Ascending aorta (tissue), 2 donors: Measurements from ENCODE around the gene ARID3A. TPM values are rescaled to one million over a fixed set of nuclear protein-coding genes. Genes with fewer than 3 reads are reported as not detected.
"Not testable (repeated sequence)": the region's sequence is repeated elsewhere in the genome, so short reads cannot be mapped to it uniquely, and the experiment has no call there.

Experiments used
- DNase-seq, 2 donors: peaks; one replicate each; pipeline ENCODE4 v3.0.0-alpha.2; 2019; ENCODE audit warnings: low spot score in 2 of 2
- H3K27ac ChIP-seq, 2 donors: fragments of 200-600 bp; sonication (generic); one replicate each; pipeline ENCODE4 v1.5.1; 2016 to 2017; ENCODE audit warnings: mild to moderate bottlenecking in 1 of 2
- H3K27me3 ChIP-seq: fragments of 200-600 bp; sonication (generic); one replicate; pipeline ENCODE4 v1.5.1; 2017
- H3K36me3 ChIP-seq, 2 donors: fragments of 200-600 bp; sonication (generic); one replicate each; pipeline ENCODE4 v1.5.1; 2016
- H3K4me1 ChIP-seq, 2 donors: fragments of 200-600 bp; sonication (generic); one replicate each; pipeline ENCODE4 v1.5.1; 2016 to 2017; ENCODE audit warnings: mild to moderate bottlenecking in 1 of 2
- H3K4me3 ChIP-seq, 2 donors: fragments of 200-600 bp; sonication (generic); one replicate each; pipeline ENCODE4 v1.5.1; 2016 to 2017; ENCODE audit warnings: mild to moderate bottlenecking in 1 of 2
- H3K9me3 ChIP-seq, 2 donors: fragments of 200-600 bp; sonication (generic); one replicate each; pipeline ENCODE4 v1.5.1; 2016
- intact Hi-C: fragments of 100-400 bp; cut with DNase I; formaldehyde crosslinking; loops from one replicate; pipeline ENCODE4 v1.15.1; 2023
- total RNA-seq: library from RNA; depleted of rRNA; stranded (reverse); fragments of >200 nt; gene quantifications from one replicate; pipeline ENCODE4 v1.1.0, GENCODE V29; 2016
- TF ChIP-seq, protein P1 (sequence below), 3 experiments: fragments of 200-600 bp in 2 of 3; fragments of 450-650 bp in 1 of 3; sonication (generic) in 2 of 3; IDR thresholded peaks; one replicate each; pipeline ENCODE4 v1.5.1; 2016 to 2019; ENCODE audit warnings: antibody characterized with exemption in 3 of 3, mild to moderate bottlenecking in 1 of 3, moderate library complexity in 1 of 3

The ARID3A gene, protein sequence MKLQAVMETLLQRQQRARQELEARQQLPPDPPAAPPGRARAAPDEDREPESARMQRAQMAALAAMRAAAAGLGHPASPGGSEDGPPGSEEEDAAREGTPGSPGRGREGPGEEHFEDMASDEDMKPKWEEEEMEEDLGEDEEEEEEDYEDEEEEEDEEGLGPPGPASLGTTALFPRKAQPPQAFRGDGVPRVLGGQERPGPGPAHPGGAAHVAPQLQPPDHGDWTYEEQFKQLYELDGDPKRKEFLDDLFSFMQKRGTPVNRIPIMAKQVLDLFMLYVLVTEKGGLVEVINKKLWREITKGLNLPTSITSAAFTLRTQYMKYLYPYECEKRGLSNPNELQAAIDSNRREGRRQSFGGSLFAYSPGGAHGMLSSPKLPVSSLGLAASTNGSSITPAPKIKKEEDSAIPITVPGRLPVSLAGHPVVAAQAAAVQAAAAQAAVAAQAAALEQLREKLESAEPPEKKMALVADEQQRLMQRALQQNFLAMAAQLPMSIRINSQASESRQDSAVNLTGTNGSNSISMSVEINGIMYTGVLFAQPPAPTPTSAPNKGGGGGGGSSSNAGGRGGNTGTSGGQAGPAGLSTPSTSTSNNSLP
- 55.3 TPM for total RNA-seq

DNA sequence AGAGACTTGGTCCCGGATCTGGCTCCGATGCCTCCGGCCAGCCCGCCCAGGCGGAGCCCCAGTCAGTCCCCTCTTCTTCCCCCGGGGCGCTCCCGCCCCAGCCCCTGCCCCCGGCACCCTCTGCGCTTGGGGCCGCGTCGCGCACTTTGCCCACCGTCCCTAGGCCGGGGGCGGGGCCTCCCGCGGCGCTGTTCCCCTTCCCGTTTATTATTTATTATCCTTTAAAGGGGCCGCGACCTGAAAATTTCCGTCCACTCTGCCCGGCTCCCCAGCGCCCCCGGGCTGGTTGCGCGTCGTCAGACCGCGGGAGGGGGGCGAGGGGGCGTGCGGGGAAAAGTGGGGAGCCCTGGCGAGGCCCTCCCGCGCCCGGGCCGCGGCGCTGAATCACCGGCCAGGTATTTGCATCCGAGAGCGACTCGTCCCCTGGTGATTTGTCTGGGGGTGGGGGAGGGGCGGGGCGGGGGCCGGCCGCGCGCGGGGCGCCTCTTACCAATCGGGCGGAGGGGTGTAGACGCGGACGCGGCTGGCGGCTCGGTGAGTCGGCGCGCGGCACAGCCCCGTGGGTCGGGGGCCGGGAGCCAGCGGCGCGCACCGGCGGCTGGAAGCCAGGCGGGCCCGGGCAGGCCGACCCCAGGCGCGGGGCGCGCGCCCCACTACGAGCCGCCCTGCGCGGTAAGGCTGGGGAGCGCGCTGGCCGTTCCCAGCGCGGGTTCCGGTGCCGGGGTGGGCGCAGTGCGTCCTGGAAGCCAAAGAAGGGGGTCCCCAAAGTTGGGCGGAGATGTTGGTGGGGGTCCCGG lies at the start of gene ARID3A:
Gene ARID3A, plus strand, starts transcription at position 510 of the 797 bp plus-strand sequence. CDS start 3,494 bp downstream, outside the sequence.
- intact Hi-C loops, result loop anchor here (10.0 kb wide), 2 partner anchors 289 to 319 kb away; partner anchors contain the start of genes ATP5F1D and MIDN
- H3K36me3 ChIP-seq, result no peaks in the 10 kb centered on the region
- H3K9me3 ChIP-seq, result no peaks in the 10 kb centered on the region
- peak in 1 of 2 donors; percentile 88 for DNase-seq
- peak within 1 kb of the TSS; percentile 95 to 98 for H3K4me3 ChIP-seq
- peaks cover 5 to 16% of the 10 kb centered on the region in 2 donors for H3K4me1 ChIP-seq
- peak within 1 kb of the TSS; percentile 59 to 71 for H3K27ac ChIP-seq
- H3K27me3 ChIP-seq, result no peaks in the 10 kb centered on the region
- TF ChIP-seq, protein P1, sequence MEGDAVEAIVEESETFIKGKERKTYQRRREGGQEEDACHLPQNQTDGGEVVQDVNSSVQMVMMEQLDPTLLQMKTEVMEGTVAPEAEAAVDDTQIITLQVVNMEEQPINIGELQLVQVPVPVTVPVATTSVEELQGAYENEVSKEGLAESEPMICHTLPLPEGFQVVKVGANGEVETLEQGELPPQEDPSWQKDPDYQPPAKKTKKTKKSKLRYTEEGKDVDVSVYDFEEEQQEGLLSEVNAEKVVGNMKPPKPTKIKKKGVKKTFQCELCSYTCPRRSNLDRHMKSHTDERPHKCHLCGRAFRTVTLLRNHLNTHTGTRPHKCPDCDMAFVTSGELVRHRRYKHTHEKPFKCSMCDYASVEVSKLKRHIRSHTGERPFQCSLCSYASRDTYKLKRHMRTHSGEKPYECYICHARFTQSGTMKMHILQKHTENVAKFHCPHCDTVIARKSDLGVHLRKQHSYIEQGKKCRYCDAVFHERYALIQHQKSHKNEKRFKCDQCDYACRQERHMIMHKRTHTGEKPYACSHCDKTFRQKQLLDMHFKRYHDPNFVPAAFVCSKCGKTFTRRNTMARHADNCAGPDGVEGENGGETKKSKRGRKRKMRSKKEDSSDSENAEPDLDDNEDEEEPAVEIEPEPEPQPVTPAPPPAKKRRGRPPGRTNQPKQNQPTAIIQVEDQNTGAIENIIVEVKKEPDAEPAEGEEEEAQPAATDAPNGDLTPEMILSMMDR (IDR thresholded peaks at IDR 0.05), result no peak

DNA sequence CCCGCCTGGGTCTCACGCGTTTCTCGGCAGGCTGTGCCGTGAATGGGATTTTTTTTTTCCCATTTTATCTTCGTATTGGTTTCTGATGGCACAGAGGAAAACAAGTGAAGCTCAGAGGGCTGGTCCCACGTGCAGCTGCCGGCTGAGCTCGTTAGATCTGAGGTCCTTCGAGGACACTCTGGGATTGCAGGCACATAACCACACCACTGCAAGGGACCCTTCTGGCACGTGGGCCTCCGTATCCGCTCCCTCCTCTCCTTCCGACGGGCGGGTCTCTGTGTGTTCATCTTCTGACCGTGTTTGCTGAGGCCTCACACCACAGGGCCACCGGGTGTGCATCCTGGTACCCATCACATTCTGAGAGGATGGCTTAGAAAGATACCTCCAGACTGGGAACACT lies 49.7 kb upstream of the ARID3A start:
- H3K27me3 ChIP-seq, result no peaks in the 10 kb centered on the region
- intact Hi-C loops, result no loop called here
- peaks cover 70 to 77% of the 10 kb centered on the region in 2 donors for H3K36me3 ChIP-seq
- no peak overlapping the region for H3K4me3 ChIP-seq
- TF ChIP-seq, protein P1 (IDR thresholded peaks at IDR 0.05), result no peak
- no peak overlapping the region for H3K27ac ChIP-seq
- DNase-seq, result no peak
- H3K4me1 ChIP-seq, result no peaks in the 10 kb centered on the region
- no peaks in the 10 kb centered on the region for H3K9me3 ChIP-seq

DNA sequence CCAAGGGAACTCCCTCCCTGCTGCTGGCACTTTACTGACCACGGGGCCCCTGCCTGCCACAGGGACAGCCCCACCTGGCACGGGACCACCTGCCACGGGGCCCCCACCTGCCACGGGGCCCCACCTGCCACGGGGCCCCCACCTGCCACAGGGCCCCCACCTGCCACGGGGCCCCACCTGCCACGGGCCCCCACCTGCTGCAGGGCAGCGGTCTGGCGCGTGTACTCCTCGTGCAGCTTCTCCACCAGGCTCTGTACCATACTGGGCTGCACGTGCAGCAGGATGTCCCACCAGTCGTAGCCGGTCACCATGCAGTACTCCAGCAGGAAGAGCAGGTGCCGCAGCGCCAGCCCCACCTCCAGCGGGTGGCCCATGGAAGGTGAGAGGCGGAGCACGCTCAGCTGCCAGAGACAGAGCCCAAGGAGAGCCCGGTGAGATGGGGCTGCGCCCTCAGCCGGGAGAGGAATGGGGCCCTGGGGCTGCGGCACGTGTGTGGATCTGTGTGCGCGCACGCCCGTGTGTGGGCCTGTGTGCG lies 49.0 kb upstream of the ARID3A start:
- Histone ChIP-seq H3K4me3 (no peak overlapping the region), H3K36me3 (peaks cover 70 to 81% of the 10 kb centered on the region in 2 donors), H3K9me3 (no peaks in the 10 kb centered on the region), H3K27me3 (no peaks in the 10 kb centered on the region), H3K27ac (no peak overlapping the region), H3K4me1 (no peaks in the 10 kb centered on the region)
- no peak for DNase-seq
- TF ChIP-seq, protein P1 (IDR thresholded peaks at IDR 0.05), result no peak
- intact Hi-C loops, result no loop called here

DNA sequence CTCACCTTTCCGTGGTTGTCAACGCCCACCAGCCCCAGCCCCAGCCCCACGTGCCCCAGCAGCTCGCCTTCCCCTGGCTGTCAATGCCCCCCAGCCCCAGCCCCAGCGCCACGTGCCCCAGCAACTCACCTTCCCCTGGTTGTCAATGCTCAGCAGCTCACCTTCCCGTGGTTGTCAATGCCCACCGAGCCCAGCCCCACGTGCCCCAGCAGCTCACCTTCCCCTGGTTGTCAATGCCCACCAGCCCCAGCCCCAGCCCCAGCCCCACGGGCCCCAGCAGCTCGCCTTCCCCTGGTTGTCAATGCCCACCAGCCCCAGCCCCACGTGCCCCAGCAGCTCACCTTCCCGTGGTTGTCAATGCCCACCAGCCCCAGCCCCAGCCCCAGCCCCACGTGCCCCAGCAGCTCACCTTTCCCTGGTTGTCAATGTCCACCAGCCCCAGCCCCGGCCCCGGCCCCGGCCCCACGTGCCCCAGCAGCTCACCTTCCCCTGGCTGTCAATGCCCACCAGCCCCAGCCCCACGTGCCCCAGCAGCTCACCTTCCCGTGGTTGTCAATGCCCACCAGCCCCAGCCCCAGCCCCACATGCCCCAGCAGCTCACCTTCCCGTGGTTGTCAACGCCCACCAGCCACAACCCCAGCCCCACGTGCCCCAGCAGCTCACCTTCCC lies 47.7 kb upstream of the ARID3A start:
- DNase-seq, H3K4me3 ChIP-seq, intact Hi-C loops, H3K9me3 ChIP-seq, H3K27me3 ChIP-seq, H3K27ac ChIP-seq, H3K4me1 ChIP-seq: not testable (repeated sequence)
- H3K36me3 ChIP-seq, result peaks cover 71 to 86% of the 10 kb centered on the region in 2 donors

DNA sequence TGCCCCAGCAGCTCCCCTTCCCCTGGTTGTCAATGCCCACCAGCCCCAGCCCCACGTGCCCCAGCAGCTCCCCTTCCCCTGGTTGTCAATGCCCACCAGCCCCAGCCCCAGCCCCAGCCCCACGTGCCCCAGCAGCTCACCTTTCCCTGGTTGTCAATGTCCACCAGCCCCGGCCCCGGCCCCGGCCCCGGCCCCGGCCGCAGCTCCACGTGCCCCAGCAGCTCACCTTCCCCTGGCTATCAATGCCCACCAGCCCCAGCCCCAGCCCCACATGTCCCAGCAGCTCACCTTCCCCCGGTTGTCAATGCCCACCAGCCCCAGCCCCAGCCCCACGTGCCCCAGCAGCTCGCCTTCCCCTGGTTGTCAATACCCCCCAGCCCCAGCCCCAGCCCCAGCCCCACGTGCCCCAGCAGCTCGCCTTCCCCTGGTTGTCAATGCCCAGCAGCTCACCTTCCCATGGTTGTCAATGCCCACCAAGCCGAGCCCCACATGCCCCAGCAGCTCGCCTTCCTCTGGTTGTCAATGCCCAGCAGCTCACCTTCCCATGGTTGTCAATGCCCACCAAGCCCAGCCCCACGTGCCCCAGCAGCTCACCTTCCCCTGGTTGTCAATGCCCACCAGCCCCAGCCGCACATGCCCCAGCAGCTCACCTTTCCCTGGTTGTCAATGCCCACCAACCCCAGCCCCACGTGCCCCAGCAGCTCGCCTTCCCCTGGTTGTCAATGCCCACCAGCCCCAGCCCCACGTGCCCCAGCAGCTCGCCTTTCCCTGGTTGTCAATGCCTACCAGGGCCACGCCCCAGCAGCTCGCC lies 46.9 kb upstream of the ARID3A start:
- H3K4me1 ChIP-seq, H3K4me3 ChIP-seq, H3K9me3 ChIP-seq, H3K27ac ChIP-seq, DNase-seq, intact Hi-C loops, H3K27me3 ChIP-seq: not testable (repeated sequence)
- peaks cover 64 to 86% of the 10 kb centered on the region in 2 donors for H3K36me3 ChIP-seq
